GM12878 (cell line): ENCODE results near the gene DDX51. TPM values are rescaled to one million over a fixed set of nuclear protein-coding genes. Genes with fewer than 3 reads are reported as not detected.

Experiments
- CHD2 ChIP-seq: IDR thresholded peaks from 2 replicates; pipeline ENCODE4 v1.6.1; 2011; ENCODE audit warnings: low read depth, low read length, improper control_type of control experiment, borderline replicate concordance
- CREB1 ChIP-seq: IDR thresholded peaks from 2 replicates; pipeline ENCODE4 v1.6.1; 2012; ENCODE audit warnings: low read depth, mild to moderate bottlenecking, inconsistent platforms
- DPF2 ChIP-seq: fragments of 450-650 bp; IDR thresholded peaks from 2 replicates; pipeline ENCODE4 v1.6.1; 2017; ENCODE audit warnings: mild to moderate bottlenecking
- JUNB ChIP-seq: IDR thresholded peaks from 2 replicates; pipeline ENCODE4 v1.6.1; 2016; ENCODE audit warnings: antibody characterized with exemption, mild to moderate bottlenecking
- KLF5 ChIP-seq: fragments of 450-650 bp; IDR thresholded peaks from 2 replicates; pipeline ENCODE4 v1.6.1; 2014; ENCODE audit warnings: mild to moderate bottlenecking; ENCODE audit not compliant: partially characterized antibody
- MYC ChIP-seq: IDR thresholded peaks from 2 replicates; pipeline ENCODE4 v1.6.1; 2011; ENCODE audit warnings: mild to moderate bottlenecking, low read length, moderate library complexity, inconsistent platforms; ENCODE audit not compliant: insufficient read depth, insufficient replicate concordance, insufficient read length, severe bottlenecking
- NFYB ChIP-seq: IDR thresholded peaks from 2 replicates; pipeline ENCODE4 v1.6.1; 2011; ENCODE audit warnings: low read depth, mild to moderate bottlenecking, low read length, improper control_type of control experiment, moderate library complexity; ENCODE audit not compliant: insufficient read depth
- NR2C1 ChIP-seq: fragments of 450-650 bp; IDR thresholded peaks from 2 replicates; pipeline ENCODE4 v1.6.1; 2017; ENCODE audit warnings: antibody characterized with exemption, mild to moderate bottlenecking, moderate library complexity
- POLR2AphosphoS2 ChIP-seq: IDR thresholded peaks from 2 replicates; pipeline ENCODE4 v1.6.1; 2011; ENCODE audit warnings: low read depth, mild to moderate bottlenecking, low read length, improper control_type of control experiment, moderate library complexity
- REST ChIP-seq: IDR thresholded peaks from 2 replicates; pipeline ENCODE4 v1.6.1; 2012; ENCODE audit warnings: mild to moderate bottlenecking, low read depth, low read length
- SUZ12 ChIP-seq: fragments of 200-600 bp; sonication (generic); IDR thresholded peaks from one replicate; pipeline ENCODE4 v1.6.1; 2018; ENCODE audit warnings: antibody characterized with exemption, mild to moderate bottlenecking; ENCODE audit not compliant: unreplicated experiment
- ZBTB11 ChIP-seq: fragments of 450-650 bp; formaldehyde crosslinking; IDR thresholded peaks from 2 replicates; pipeline ENCODE4 v1.5.0; 2022; ENCODE audit warnings: mild to moderate bottlenecking, missing genetic modification characterization
- ZNF384 ChIP-seq: IDR thresholded peaks from 2 replicates; pipeline ENCODE4 v1.6.1; 2012; ENCODE audit warnings: low read depth, mild to moderate bottlenecking, low read length, improper control_type of control experiment, borderline replicate concordance
- ZNF592 ChIP-seq: fragments of 450-650 bp; IDR thresholded peaks from 2 replicates; pipeline ENCODE4 v1.6.1; 2017; ENCODE audit warnings: mild to moderate bottlenecking, moderate library complexity
- polyA plus RNA-seq, 11 experiments: library from polyadenylated mRNA; depleted of rRNA in 4 of 11; unstranded in 6 of 11; stranded (reverse) in 5 of 11; fragments of >200 nt; fragmentation: Nextera tagmentation in 4 of 11; fragmentation: Illumina TruSeq in 1 of 11; extraction: Ambion mirVana in 4 of 11; extraction: Trizol in 1 of 11; gene quantifications; 1 replicate in 1 of 11; 2 replicates in 10 of 11; pipeline versions ENCODE4 v1.2.1 to v1.2.3, GENCODE V29; 2011 to 2016; ENCODE audit warnings: inconsistent platforms in 2 of 11, missing spikeins in 2 of 11, low read depth in 1 of 11
- total RNA-seq, 4 experiments: library from RNA; depleted of rRNA in 3 of 4; stranded (reverse); fragments of >200 nt in 3 of 4; fragmentation: Illumina TruSeq in 1 of 4; extraction: Trizol in 1 of 4; gene quantifications; 2 replicates each; pipeline versions ENCODE4 v1.2.1 to v1.2.3, GENCODE V29; 2013 to 2021
- TF ChIP-seq, protein P1 (sequence below): fragments of 450-650 bp; IDR thresholded peaks from 2 replicates; pipeline ENCODE4 v1.6.1; 2017; ENCODE audit warnings: low read depth, mild to moderate bottlenecking, moderate library complexity

Gene DDX51
- total and polyA plus RNA-seq, 10 of the 15 experiments (the other 5 are each of a cell fraction or from before 2014, with no cell fraction given) = 0.97 to 29.1 (median 9.8) TPM

GRCh38 chr12:132144115-132144809 is at the start of gene DDX51, which contains the start of gene NOC4L (continued):
- TF ChIP-seq, protein P1, sequence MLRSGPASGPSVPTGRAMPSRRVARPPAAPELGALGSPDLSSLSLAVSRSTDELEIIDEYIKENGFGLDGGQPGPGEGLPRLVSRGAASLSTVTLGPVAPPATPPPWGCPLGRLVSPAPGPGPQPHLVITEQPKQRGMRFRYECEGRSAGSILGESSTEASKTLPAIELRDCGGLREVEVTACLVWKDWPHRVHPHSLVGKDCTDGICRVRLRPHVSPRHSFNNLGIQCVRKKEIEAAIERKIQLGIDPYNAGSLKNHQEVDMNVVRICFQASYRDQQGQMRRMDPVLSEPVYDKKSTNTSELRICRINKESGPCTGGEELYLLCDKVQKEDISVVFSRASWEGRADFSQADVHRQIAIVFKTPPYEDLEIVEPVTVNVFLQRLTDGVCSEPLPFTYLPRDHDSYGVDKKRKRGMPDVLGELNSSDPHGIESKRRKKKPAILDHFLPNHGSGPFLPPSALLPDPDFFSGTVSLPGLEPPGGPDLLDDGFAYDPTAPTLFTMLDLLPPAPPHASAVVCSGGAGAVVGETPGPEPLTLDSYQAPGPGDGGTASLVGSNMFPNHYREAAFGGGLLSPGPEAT = peak; percentile 86
- peak; percentile 88 for TF ChIP-seq MYC
- TF ChIP-seq NFYB = no peak
- TF ChIP-seq CHD2 = peak; percentile 88
- TF ChIP-seq KLF5 = peak; percentile 87
- no peak for TF ChIP-seq SUZ12
- peak; percentile 72; the same call in 1 of the 2 replicates for TF ChIP-seq NR2C1
- peak; percentile 87 for TF ChIP-seq ZNF592
- TF ChIP-seq REST = peak; percentile 40; the same call in 1 of the 2 replicates
- no peak for TF ChIP-seq ZBTB11
- no peak for TF ChIP-seq JUNB
- TF ChIP-seq DPF2 = peak; percentile 69
- peak; percentile 100 for TF ChIP-seq CREB1
- TF ChIP-seq ZNF384 = no peak
- TF ChIP-seq POLR2AphosphoS2 = peak; percentile 72
